WERI-Rb-1 (cell line): ENCODE data around the gene ARNT2.

ENCODE experiments used
- DNase-seq: peaks from one replicate; pipeline ENCODE4 v3.0.0-alpha.2; 2020
- H3K27ac ChIP-seq: fragments of 250-450 bp; sonication (Bioruptor Pico); 2 replicates; pipeline ENCODE4 v1.5.1; 2020; ENCODE audit warnings: mild to moderate bottlenecking, moderate library complexity
- H3K27me3 ChIP-seq: fragments of 250-450 bp; sonication (Bioruptor Pico); 2 replicates; pipeline ENCODE4 v1.5.1; 2021; ENCODE audit warnings: mild to moderate bottlenecking, low read depth, moderate library complexity; ENCODE audit not compliant: insufficient read depth, severe bottlenecking
- H3K36me3 ChIP-seq: fragments of 250-450 bp; sonication (Bioruptor Pico); 2 replicates; pipeline ENCODE4 v1.5.1; 2020; ENCODE audit warnings: mild to moderate bottlenecking, moderate library complexity
- H3K4me3 ChIP-seq: 2 replicates; pipeline ENCODE4 v1.5.1; 2011; ENCODE audit warnings: low read depth, mild to moderate bottlenecking, control low read depth, low read length
- H3K9me3 ChIP-seq: fragments of 250-450 bp; sonication (Bioruptor Pico); 2 replicates; pipeline ENCODE4 v1.5.1; 2021; ENCODE audit warnings: mild to moderate bottlenecking, moderate library complexity; ENCODE audit not compliant: severe bottlenecking
- TF ChIP-seq, protein P1 (sequence below): IDR thresholded peaks from 2 replicates; pipeline ENCODE4 v1.5.1; 2011; ENCODE audit warnings: low read depth, mild to moderate bottlenecking, control low read depth, inconsistent platforms, low read length

ARNT2 gene

DNA sequence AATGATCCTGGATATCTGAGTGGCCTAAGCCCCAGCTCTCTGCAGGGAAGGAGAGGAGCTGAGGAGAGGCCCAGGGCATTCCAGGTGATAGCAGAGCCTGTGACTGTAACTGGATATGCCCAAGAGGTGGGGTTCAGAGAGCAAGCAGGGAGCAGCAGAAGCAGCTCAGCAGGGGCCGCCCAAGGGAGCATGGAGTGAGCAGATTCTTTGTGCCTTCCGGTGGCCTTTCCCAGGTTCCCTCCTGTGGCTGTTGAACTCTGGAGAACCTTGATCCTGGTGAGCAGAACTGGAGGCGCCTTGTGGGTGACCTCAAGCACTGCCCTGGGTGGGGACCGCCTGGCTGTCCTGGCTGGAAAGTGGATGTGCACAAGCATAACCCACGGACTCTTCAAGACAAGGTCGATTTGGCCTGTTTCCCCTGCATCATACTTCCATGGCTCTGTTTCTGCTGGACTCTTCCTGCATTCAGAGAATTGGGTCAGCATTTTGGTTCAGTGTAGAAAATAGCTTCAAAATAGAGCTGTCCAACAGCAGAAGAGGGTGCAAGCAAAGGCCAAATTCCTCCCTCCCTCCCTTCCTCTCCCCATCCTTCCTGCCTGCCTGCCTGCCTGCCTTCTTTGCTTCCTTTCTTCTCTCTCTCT lies 76.1 kb downstream of the ARNT2 start:
- Histone ChIP-seq H3K27ac (no peak overlapping the region), H3K4me3 (no peak overlapping the region), H3K27me3 (no peaks in the 10 kb centered on the region), H3K36me3 (peaks cover 9% of the 10 kb centered on the region), H3K9me3 (peaks cover 3% of the 10 kb centered on the region)
- TF ChIP-seq, protein P1, sequence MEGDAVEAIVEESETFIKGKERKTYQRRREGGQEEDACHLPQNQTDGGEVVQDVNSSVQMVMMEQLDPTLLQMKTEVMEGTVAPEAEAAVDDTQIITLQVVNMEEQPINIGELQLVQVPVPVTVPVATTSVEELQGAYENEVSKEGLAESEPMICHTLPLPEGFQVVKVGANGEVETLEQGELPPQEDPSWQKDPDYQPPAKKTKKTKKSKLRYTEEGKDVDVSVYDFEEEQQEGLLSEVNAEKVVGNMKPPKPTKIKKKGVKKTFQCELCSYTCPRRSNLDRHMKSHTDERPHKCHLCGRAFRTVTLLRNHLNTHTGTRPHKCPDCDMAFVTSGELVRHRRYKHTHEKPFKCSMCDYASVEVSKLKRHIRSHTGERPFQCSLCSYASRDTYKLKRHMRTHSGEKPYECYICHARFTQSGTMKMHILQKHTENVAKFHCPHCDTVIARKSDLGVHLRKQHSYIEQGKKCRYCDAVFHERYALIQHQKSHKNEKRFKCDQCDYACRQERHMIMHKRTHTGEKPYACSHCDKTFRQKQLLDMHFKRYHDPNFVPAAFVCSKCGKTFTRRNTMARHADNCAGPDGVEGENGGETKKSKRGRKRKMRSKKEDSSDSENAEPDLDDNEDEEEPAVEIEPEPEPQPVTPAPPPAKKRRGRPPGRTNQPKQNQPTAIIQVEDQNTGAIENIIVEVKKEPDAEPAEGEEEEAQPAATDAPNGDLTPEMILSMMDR: no peak
- peak; percentile 82 for DNase-seq

DNA sequence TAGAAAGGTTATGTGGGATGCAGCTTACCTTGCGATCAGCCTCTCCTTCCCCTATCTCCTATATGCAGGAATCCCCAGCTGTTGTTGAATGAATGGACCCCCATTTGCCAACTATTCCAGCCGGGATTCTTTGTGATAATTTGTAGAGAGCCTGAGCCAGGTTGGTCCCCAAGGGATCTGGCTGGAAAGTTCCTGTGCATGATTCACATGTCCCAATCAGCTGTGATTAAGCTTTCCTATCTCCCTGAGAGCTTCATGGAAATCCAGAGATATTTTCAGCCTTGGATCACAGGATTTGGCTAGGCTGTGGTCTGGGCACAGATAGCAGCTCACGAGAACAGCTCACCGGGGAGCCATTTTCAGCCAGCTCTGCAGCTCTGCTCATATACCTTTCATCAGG lies 76.7 kb downstream of the ARNT2 start:
- DNase-seq: no peak
- no peak overlapping the region for H3K27ac ChIP-seq
- no peaks in the 10 kb centered on the region for H3K9me3 ChIP-seq
- TF ChIP-seq, protein P1: no peak
- no peak overlapping the region for H3K4me3 ChIP-seq
- no peaks in the 10 kb centered on the region for H3K27me3 ChIP-seq
- peaks cover 4% of the 10 kb centered on the region for H3K36me3 ChIP-seq

DNA sequence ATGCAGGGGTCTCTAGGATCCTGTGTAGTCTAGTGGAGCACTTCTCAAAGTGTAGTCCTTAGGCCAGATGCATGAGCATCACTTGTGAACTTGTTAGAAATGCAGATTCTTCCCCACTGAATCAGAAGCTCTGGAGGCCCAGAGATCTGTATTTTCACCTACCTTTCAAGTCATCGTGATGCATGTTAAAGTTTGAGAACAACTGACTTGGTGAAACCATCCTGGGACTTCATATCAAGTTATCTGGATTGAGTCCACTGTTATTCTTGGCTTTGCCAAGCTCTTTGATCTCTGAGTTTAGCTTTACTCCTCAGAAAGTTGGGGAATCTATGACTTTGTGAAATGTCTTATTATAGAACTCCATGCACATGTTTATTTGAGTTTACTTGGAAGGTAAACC lies 78.5 kb downstream of the ARNT2 start:
- Histone ChIP-seq H3K9me3 (no peaks in the 10 kb centered on the region), H3K4me3 (no peak overlapping the region), H3K27ac (no peak overlapping the region), H3K27me3 (no peaks in the 10 kb centered on the region), H3K36me3 (no peaks in the 10 kb centered on the region)
- TF ChIP-seq, protein P1: no peak
- DNase-seq: no peak

DNA sequence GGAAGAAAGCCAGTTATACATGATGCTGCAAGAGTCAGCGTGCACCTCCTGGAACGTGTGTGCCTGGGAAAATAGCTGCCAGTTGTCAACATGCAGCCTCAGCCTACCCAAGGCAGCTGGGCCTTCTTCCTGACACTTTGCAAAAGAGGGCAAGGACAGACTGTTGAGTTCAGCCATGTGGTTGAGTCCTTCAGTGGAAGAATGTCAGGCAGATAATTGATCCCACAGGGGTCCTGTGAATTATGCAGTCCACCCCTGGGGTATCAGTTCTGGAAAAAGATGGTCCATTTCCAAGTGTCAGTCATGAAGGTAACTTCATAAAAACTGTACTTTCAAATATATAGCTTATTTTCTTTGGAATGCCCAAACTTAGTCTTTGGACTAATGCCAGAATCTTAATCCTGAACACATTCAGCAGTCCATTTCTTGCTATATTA lies 79.6 kb downstream of the ARNT2 start:
- DNase-seq: no peak
- Histone ChIP-seq H3K4me3 (no peak overlapping the region), H3K9me3 (no peaks in the 10 kb centered on the region), H3K27ac (no peak overlapping the region), H3K27me3 (no peaks in the 10 kb centered on the region), H3K36me3 (no peaks in the 10 kb centered on the region)
- TF ChIP-seq, protein P1: no peak

DNA sequence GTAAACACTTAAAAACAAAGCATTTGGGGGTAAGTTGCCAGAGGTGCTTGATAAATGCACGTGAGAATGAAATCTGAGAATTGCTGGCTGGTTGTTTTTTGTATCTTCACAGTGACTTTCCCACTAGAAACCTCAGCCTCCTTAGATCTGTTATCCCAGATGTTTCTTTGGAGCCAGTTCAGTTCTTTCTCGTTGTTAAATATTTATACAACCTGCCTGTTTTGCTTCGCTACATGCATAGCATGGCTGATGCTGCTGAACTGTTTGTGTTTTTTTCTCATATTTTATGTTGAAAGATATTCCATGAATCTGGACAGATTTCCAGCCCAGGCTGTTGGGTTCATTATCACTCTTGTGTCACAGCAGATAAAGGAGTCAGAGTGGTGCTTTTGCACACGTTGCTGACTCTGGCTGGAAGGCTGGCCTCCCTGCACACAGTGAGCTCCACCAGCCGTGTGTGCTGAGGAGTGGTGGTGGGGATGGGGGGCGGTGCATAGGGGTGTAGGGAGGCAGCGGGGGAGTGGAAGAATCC lies 80.2 kb downstream of the ARNT2 start:
- Histone ChIP-seq H3K27me3 (no peaks in the 10 kb centered on the region), H3K4me3 (no peak overlapping the region), H3K27ac (no peak overlapping the region), H3K36me3 (no peaks in the 10 kb centered on the region), H3K9me3 (no peaks in the 10 kb centered on the region)
- no peak for DNase-seq
- TF ChIP-seq, protein P1: no peak
